PC-3 (cell line): Measurements from ENCODE around the gene MKLN1.

Experiments
- EZH2 ChIP-seq: fragments of 300-600 bp; sonication (generic); IDR thresholded peaks from one replicate; pipeline ENCODE4 v1.6.1; 2017; ENCODE audit warnings: antibody characterized with exemption, mild to moderate bottlenecking, low read length; ENCODE audit not compliant: unreplicated experiment
- TF ChIP-seq, protein P1 (sequence below): fragments of 300-600 bp; sonication (generic); conservative IDR thresholded peaks from 2 replicates; pipeline ENCODE4 v1.5.1; 2017; ENCODE audit warnings: antibody characterized with exemption, low read depth, mild to moderate bottlenecking, low read length

DNA sequence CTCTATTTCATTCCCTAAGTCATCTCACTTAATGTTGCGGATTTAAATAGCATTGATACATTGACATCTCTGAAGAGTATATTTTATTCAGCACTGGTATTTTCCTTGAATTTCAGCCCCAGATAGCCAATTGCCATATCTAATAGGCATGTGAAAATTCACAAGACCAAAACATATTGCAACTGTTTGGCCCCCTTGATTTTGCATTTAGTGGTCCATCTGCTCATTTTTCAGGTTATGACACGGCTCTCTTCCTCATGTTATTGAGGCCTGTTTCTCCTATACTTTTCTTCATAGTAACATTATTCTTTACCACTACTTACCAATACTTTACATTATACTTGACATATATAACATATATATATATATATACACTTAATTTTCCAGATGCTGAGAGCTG lies 43.7 kb downstream of the MKLN1 start:
- TF ChIP-seq, protein P1, sequence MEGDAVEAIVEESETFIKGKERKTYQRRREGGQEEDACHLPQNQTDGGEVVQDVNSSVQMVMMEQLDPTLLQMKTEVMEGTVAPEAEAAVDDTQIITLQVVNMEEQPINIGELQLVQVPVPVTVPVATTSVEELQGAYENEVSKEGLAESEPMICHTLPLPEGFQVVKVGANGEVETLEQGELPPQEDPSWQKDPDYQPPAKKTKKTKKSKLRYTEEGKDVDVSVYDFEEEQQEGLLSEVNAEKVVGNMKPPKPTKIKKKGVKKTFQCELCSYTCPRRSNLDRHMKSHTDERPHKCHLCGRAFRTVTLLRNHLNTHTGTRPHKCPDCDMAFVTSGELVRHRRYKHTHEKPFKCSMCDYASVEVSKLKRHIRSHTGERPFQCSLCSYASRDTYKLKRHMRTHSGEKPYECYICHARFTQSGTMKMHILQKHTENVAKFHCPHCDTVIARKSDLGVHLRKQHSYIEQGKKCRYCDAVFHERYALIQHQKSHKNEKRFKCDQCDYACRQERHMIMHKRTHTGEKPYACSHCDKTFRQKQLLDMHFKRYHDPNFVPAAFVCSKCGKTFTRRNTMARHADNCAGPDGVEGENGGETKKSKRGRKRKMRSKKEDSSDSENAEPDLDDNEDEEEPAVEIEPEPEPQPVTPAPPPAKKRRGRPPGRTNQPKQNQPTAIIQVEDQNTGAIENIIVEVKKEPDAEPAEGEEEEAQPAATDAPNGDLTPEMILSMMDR = no peak
- TF ChIP-seq EZH2 = no peak
